GM18870 (cell line): ENCODE results near the gene IRGQ.
"Not testable (repeated sequence)": the region's sequence is repeated elsewhere in the genome, so short reads cannot be mapped to it uniquely, and the experiment has no call there.

Source experiments
- ATAC-seq: cut with Tn5 transposase; IDR thresholded peaks from one replicate; pipeline ENCODE4 v1.9.1; 2021; ENCODE audit warnings: moderate library complexity; ENCODE audit not compliant: unreplicated experiment

The IRGQ gene

GRCh38 chr19:43625918-43626579 is 30.1 kb upstream of the IRGQ start:
- no peak for ATAC-seq

GRCh38 chr19:43624933-43625332 is 29.0 kb upstream of the IRGQ start:
- no peak for ATAC-seq

- no peak for ATAC-seq
These were observed 28.1 kb upstream of the IRGQ start for GRCh38 chr19:43623889-43624670.

- ATAC-seq, result no peak
These were observed 27.0 kb upstream of the IRGQ start for GRCh38 chr19:43622956-43623355.

GRCh38 chr19:43622070-43622469 is 26.1 kb upstream of the IRGQ start:
- ATAC-seq, result no peak

- no peak for ATAC-seq
These were observed 24.4 kb upstream of the IRGQ start for GRCh38 chr19:43620061-43621001.

- ATAC-seq, result peak; percentile 64
These were observed 23.5 kb upstream of the IRGQ start, which contains the start of gene ZNF428 for GRCh38 chr19:43619262-43620060. Gene ZNF428 (minus strand): TSS chr19:43619629. CDS start chr19:43614304, 5,325 bp downstream.

- ATAC-seq, result peak; percentile 13
These were observed 23.0 kb upstream of the IRGQ start for GRCh38 chr19:43618921-43619261.

- no peak for ATAC-seq
These were observed 21.0 kb upstream of the IRGQ start for GRCh38 chr19:43616954-43617353.

- no peak for ATAC-seq
These were observed 20.4 kb upstream of the IRGQ start for GRCh38 chr19:43616306-43616705.

- no peak for ATAC-seq
These were observed 16.4 kb upstream of the IRGQ start for GRCh38 chr19:43612374-43612773.

GRCh38 chr19:43611788-43612187 is 15.9 kb upstream of the IRGQ start, which contains the start of gene SRRM5:
Gene SRRM5 (plus strand): TSS chr19:43612088. CDS start chr19:43612122, 34 bp downstream.
- ATAC-seq, result no peak

- no peak for ATAC-seq
These were observed 14.6 kb upstream of the IRGQ start for GRCh38 chr19:43610493-43610892.

- no peak for ATAC-seq
These were observed 13.9 kb upstream of the IRGQ start for GRCh38 chr19:43609872-43610271.

GRCh38 chr19:43607238-43608205 is 11.6 kb upstream of the IRGQ start:
- no peak for ATAC-seq

GRCh38 chr19:43606569-43607229 is 10.8 kb upstream of the IRGQ start:
- ATAC-seq, result no peak

GRCh38 chr19:43605875-43606568 is 10.1 kb upstream of the IRGQ start:
- ATAC-seq, result no peak

GRCh38 chr19:43600326-43600725 is 4.4 kb upstream of the IRGQ start:
- not testable (repeated sequence) for ATAC-seq
